ENCODE results near the gene VMP1. TPM values are rescaled to one million over a fixed set of nuclear protein-coding genes. Genes with fewer than 3 reads are reported as not detected.
"Not testable (repeated sequence)": the region's sequence is repeated elsewhere in the genome, so short reads cannot be mapped to it uniquely, and the experiment has no call there.

VMP1 gene
- polyA plus RNA-seq, 2 donors, result 90.8 to 98.0 TPM

- WGBS, 2 donors, result 78 to 82% methylated on average over 5 of the region's 5 CpGs
- Histone ChIP-seq H3K27ac (ENCODE audit: low read depth in 2 of 2, low read length in 1 of 2) (no peak overlapping the region), H3K4me1 (ENCODE audit: control insufficient read depth in 2 of 2, insufficient read depth in 2 of 2, low read length in 1 of 2) (no peaks in the 10 kb centered on the region), H3K36me3 (ENCODE audit: control insufficient read depth in 2 of 2, insufficient read depth in 2 of 2, low read length in 1 of 2) (peaks cover 0 to 3% of the 10 kb centered on the region in 2 donors), H3K27me3 (ENCODE audit: control insufficient read depth in 1 of 2, insufficient read depth in 2 of 2, low read length in 2 of 2) (no peaks in the 10 kb centered on the region), H3K4me3 (ENCODE audit: low read depth in 1 of 2, low read length in 2 of 2) (no peak overlapping the region), H3K9me3 (ENCODE audit: control insufficient read depth in 2 of 2, insufficient read depth in 1 of 2, low read depth in 1 of 2, low read length in 1 of 2) (no peaks in the 10 kb centered on the region)
Observed at GRCh38 chr17:59858167-59858816, 150.8 kb downstream of the VMP1 start.

GRCh38 chr17:59858932-59859331, 151.5 kb downstream of the VMP1 start:
- Histone ChIP-seq H3K4me3 (ENCODE audit: low read depth in 1 of 2, low read length in 2 of 2) (no peak overlapping the region), H3K9me3 (ENCODE audit: control insufficient read depth in 2 of 2, insufficient read depth in 1 of 2, low read depth in 1 of 2, low read length in 1 of 2) (no peaks in the 10 kb centered on the region), H3K4me1 (ENCODE audit: control insufficient read depth in 2 of 2, insufficient read depth in 2 of 2, low read length in 1 of 2) (no peaks in the 10 kb centered on the region), H3K36me3 (ENCODE audit: control insufficient read depth in 2 of 2, insufficient read depth in 2 of 2, low read length in 1 of 2) (peaks cover 0 to 4% of the 10 kb centered on the region in 2 donors), H3K27ac (ENCODE audit: low read depth in 2 of 2, low read length in 1 of 2) (no peak overlapping the region), H3K27me3 (ENCODE audit: control insufficient read depth in 1 of 2, insufficient read depth in 2 of 2, low read length in 2 of 2) (no peaks in the 10 kb centered on the region)
- 60 to 72% methylated on average over 3 of the region's 3 CpGs for WGBS, 2 donors

GRCh38 chr17:59859444-59860025, 152.1 kb downstream of the VMP1 start:
- Histone ChIP-seq H3K27me3 (ENCODE audit: control insufficient read depth in 1 of 2, insufficient read depth in 2 of 2, low read length in 2 of 2) (no peaks in the 10 kb centered on the region), H3K27ac (ENCODE audit: low read depth in 2 of 2, low read length in 1 of 2) (no peak overlapping the region), H3K9me3 (ENCODE audit: control insufficient read depth in 2 of 2, insufficient read depth in 1 of 2, low read depth in 1 of 2, low read length in 1 of 2) (no peaks in the 10 kb centered on the region), H3K4me1 (ENCODE audit: control insufficient read depth in 2 of 2, insufficient read depth in 2 of 2, low read length in 1 of 2) (no peaks in the 10 kb centered on the region), H3K36me3 (ENCODE audit: control insufficient read depth in 2 of 2, insufficient read depth in 2 of 2, low read length in 1 of 2) (peaks cover 0 to 4% of the 10 kb centered on the region in 2 donors), H3K4me3 (ENCODE audit: low read depth in 1 of 2, low read length in 2 of 2) (no peak overlapping the region)
- WGBS, 2 donors, result 77 to 78% methylated on average over 2 of the region's 2 CpGs

GRCh38 chr17:59863616-59864015, 156.2 kb downstream of the VMP1 start:
- H3K4me3 ChIP-seq (ENCODE audit: low read depth in 1 of 2, low read length in 2 of 2), result no peak overlapping the region
- H3K27me3 ChIP-seq (ENCODE audit: control insufficient read depth in 1 of 2, insufficient read depth in 2 of 2, low read length in 2 of 2), result no peaks in the 10 kb centered on the region
- WGBS, 2 donors, result 74 to 82% methylated on average over 3 of the region's 3 CpGs
- H3K4me1 ChIP-seq (ENCODE audit: control insufficient read depth in 2 of 2, insufficient read depth in 2 of 2, low read length in 1 of 2), result no peaks in the 10 kb centered on the region
- no peaks in the 10 kb centered on the region for H3K9me3 ChIP-seq (ENCODE audit: control insufficient read depth in 2 of 2, insufficient read depth in 1 of 2, low read depth in 1 of 2, low read length in 1 of 2)
- H3K27ac ChIP-seq (ENCODE audit: low read depth in 2 of 2, low read length in 1 of 2), result no peak overlapping the region
- H3K36me3 ChIP-seq (ENCODE audit: control insufficient read depth in 2 of 2, insufficient read depth in 2 of 2, low read length in 1 of 2), result peaks cover 0 to 4% of the 10 kb centered on the region in 2 donors

- H3K27me3 ChIP-seq (ENCODE audit: control insufficient read depth in 1 of 2, insufficient read depth in 2 of 2, low read length in 2 of 2), result no peaks in the 10 kb centered on the region
- no peaks in the 10 kb centered on the region for H3K4me1 ChIP-seq (ENCODE audit: control insufficient read depth in 2 of 2, insufficient read depth in 2 of 2, low read length in 1 of 2)
- peak overlapping the region; percentile 4 to 41 for H3K27ac ChIP-seq (ENCODE audit: low read depth in 2 of 2, low read length in 1 of 2)
- H3K4me3 ChIP-seq (ENCODE audit: low read depth in 1 of 2, low read length in 2 of 2), result no peak overlapping the region
- no peaks in the 10 kb centered on the region for H3K9me3 ChIP-seq (ENCODE audit: control insufficient read depth in 2 of 2, insufficient read depth in 1 of 2, low read depth in 1 of 2, low read length in 1 of 2)
- peaks cover 0 to 3% of the 10 kb centered on the region in 2 donors for H3K36me3 ChIP-seq (ENCODE audit: control insufficient read depth in 2 of 2, insufficient read depth in 2 of 2, low read length in 1 of 2)
- WGBS, 2 donors, result 22 to 39% methylated on average over 1 of the region's 1 CpG
Observed at GRCh38 chr17:59869941-59870218, 162.4 kb downstream of the VMP1 start.

GRCh38 chr17:59870482-59870881, 163.0 kb downstream of the VMP1 start:
- WGBS, 2 donors, result 85 to 91% methylated on average over 8 of the region's 8 CpGs
- Histone ChIP-seq H3K4me1 (ENCODE audit: control insufficient read depth in 2 of 2, insufficient read depth in 2 of 2, low read length in 1 of 2) (no peaks in the 10 kb centered on the region), H3K4me3 (ENCODE audit: low read depth in 1 of 2, low read length in 2 of 2) (no peak overlapping the region), H3K27me3 (ENCODE audit: control insufficient read depth in 1 of 2, insufficient read depth in 2 of 2, low read length in 2 of 2) (no peaks in the 10 kb centered on the region), H3K27ac (ENCODE audit: low read depth in 2 of 2, low read length in 1 of 2) (no peak overlapping the region), H3K36me3 (ENCODE audit: control insufficient read depth in 2 of 2, insufficient read depth in 2 of 2, low read length in 1 of 2) (peaks cover 0 to 6% of the 10 kb centered on the region in 2 donors), H3K9me3 (ENCODE audit: control insufficient read depth in 2 of 2, insufficient read depth in 1 of 2, low read depth in 1 of 2, low read length in 1 of 2) (no peaks in the 10 kb centered on the region)

- Histone ChIP-seq H3K4me1 (ENCODE audit: control insufficient read depth in 2 of 2, insufficient read depth in 2 of 2, low read length in 1 of 2) (no peaks in the 10 kb centered on the region), H3K27ac (ENCODE audit: low read depth in 2 of 2, low read length in 1 of 2) (no peak overlapping the region), H3K4me3 (ENCODE audit: low read depth in 1 of 2, low read length in 2 of 2) (no peak overlapping the region), H3K36me3 (ENCODE audit: control insufficient read depth in 2 of 2, insufficient read depth in 2 of 2, low read length in 1 of 2) (peaks cover 3 to 9% of the 10 kb centered on the region in 2 donors), H3K9me3 (ENCODE audit: control insufficient read depth in 2 of 2, insufficient read depth in 1 of 2, low read depth in 1 of 2, low read length in 1 of 2) (no peaks in the 10 kb centered on the region), H3K27me3 (ENCODE audit: control insufficient read depth in 1 of 2, insufficient read depth in 2 of 2, low read length in 2 of 2) (no peaks in the 10 kb centered on the region)
Observed at GRCh38 chr17:59872351-59872750, 164.9 kb downstream of the VMP1 start.

GRCh38 chr17:59873414-59873813, 166.0 kb downstream of the VMP1 start:
- H3K9me3 ChIP-seq (ENCODE audit: control insufficient read depth in 2 of 2, insufficient read depth in 1 of 2, low read depth in 1 of 2, low read length in 1 of 2); H3K36me3 ChIP-seq (ENCODE audit: control insufficient read depth in 2 of 2, insufficient read depth in 2 of 2, low read length in 1 of 2); H3K27me3 ChIP-seq (ENCODE audit: control insufficient read depth in 1 of 2, insufficient read depth in 2 of 2, low read length in 2 of 2); H3K4me1 ChIP-seq (ENCODE audit: control insufficient read depth in 2 of 2, insufficient read depth in 2 of 2, low read length in 1 of 2); H3K27ac ChIP-seq (ENCODE audit: low read depth in 2 of 2, low read length in 1 of 2); H3K4me3 ChIP-seq (ENCODE audit: low read depth in 1 of 2, low read length in 2 of 2): not testable (repeated sequence)
- WGBS, 2 donors, result 97 to 100% methylated on average over 8 of the region's 8 CpGs

GRCh38 chr17:59874376-59874775, 166.9 kb downstream of the VMP1 start:
- Histone ChIP-seq H3K36me3 (ENCODE audit: control insufficient read depth in 2 of 2, insufficient read depth in 2 of 2, low read length in 1 of 2) (peaks cover 3 to 9% of the 10 kb centered on the region in 2 donors), H3K4me3 (ENCODE audit: low read depth in 1 of 2, low read length in 2 of 2) (no peak overlapping the region), H3K27ac (ENCODE audit: low read depth in 2 of 2, low read length in 1 of 2) (no peak overlapping the region), H3K4me1 (ENCODE audit: control insufficient read depth in 2 of 2, insufficient read depth in 2 of 2, low read length in 1 of 2) (no peaks in the 10 kb centered on the region), H3K9me3 (ENCODE audit: control insufficient read depth in 2 of 2, insufficient read depth in 1 of 2, low read depth in 1 of 2, low read length in 1 of 2) (no peaks in the 10 kb centered on the region), H3K27me3 (ENCODE audit: control insufficient read depth in 1 of 2, insufficient read depth in 2 of 2, low read length in 2 of 2) (no peaks in the 10 kb centered on the region)
- WGBS, 2 donors, result 91 to 92% methylated on average over 2 of the region's 2 CpGs

GRCh38 chr17:59876107-59876506, 168.7 kb downstream of the VMP1 start:
- H3K9me3 ChIP-seq (ENCODE audit: control insufficient read depth in 2 of 2, insufficient read depth in 1 of 2, low read depth in 1 of 2, low read length in 1 of 2), result no peaks in the 10 kb centered on the region
- H3K27me3 ChIP-seq (ENCODE audit: control insufficient read depth in 1 of 2, insufficient read depth in 2 of 2, low read length in 2 of 2), result no peaks in the 10 kb centered on the region
- H3K36me3 ChIP-seq (ENCODE audit: control insufficient read depth in 2 of 2, insufficient read depth in 2 of 2, low read length in 1 of 2), result peaks cover 3 to 9% of the 10 kb centered on the region in 2 donors
- H3K4me1 ChIP-seq (ENCODE audit: control insufficient read depth in 2 of 2, insufficient read depth in 2 of 2, low read length in 1 of 2), result no peaks in the 10 kb centered on the region
- no peak overlapping the region for H3K4me3 ChIP-seq (ENCODE audit: low read depth in 1 of 2, low read length in 2 of 2)
- 83 to 89% methylated on average over 3 of the region's 3 CpGs for WGBS, 2 donors
- no peak overlapping the region for H3K27ac ChIP-seq (ENCODE audit: low read depth in 2 of 2, low read length in 1 of 2)
